ENCODE data around the gene CLEC1B.
"Not testable (repeated sequence)": the region's sequence is repeated elsewhere in the genome, so short reads cannot be mapped to it uniquely, and the experiment has no call there.

CLEC1B gene

GRCh38 chr12:10027721-10028120 lies 28.8 kb upstream of the CLEC1B start:
- peak; percentile 80 for DNase-seq (ENCODE audit: low read depth)
- no peak overlapping the region for H3K4me3 ChIP-seq (ENCODE audit: low read length)
- no peak for TF ChIP-seq CTCF (conservative IDR thresholded peaks at IDR 0.05; ENCODE audit: low read length)

- no peak for TF ChIP-seq CTCF (conservative IDR thresholded peaks at IDR 0.05; ENCODE audit: low read length)
- H3K4me3 ChIP-seq (ENCODE audit: low read length) = no peak overlapping the region
- peak; percentile 48 for DNase-seq (ENCODE audit: low read depth)
These were observed 28.4 kb upstream of the CLEC1B start for GRCh38 chr12:10027311-10027710.

- DNase-seq (ENCODE audit: low read depth); H3K4me3 ChIP-seq (ENCODE audit: low read length): not testable (repeated sequence)
These were observed 27.7 kb upstream of the CLEC1B start for GRCh38 chr12:10026666-10027065.

- no peak for DNase-seq (ENCODE audit: low read depth)
- no peak for TF ChIP-seq CTCF (conservative IDR thresholded peaks at IDR 0.05; ENCODE audit: low read length)
These were observed 26.3 kb upstream of the CLEC1B start for GRCh38 chr12:10025236-10025635.

GRCh38 chr12:10021342-10021741 lies 22.4 kb upstream of the CLEC1B start:
- TF ChIP-seq CTCF (conservative IDR thresholded peaks at IDR 0.05; ENCODE audit: low read length) = no peak

More at GRCh38 chr12:10025236-10025635, 26.3 kb upstream of the CLEC1B start:
- H3K4me3 ChIP-seq (ENCODE audit: low read length) = no peak overlapping the region

GRCh38 chr12:10018386-10018785 lies 19.5 kb upstream of the CLEC1B start:
- no peak for TF ChIP-seq CTCF (conservative IDR thresholded peaks at IDR 0.05; ENCODE audit: low read length)

More at GRCh38 chr12:10021342-10021741, 22.4 kb upstream of the CLEC1B start:
- no peak for DNase-seq (ENCODE audit: low read depth)
- H3K4me3 ChIP-seq (ENCODE audit: low read length) = no peak overlapping the region

GRCh38 chr12:10016881-10017280 lies 18.0 kb upstream of the CLEC1B start:
- no peak overlapping the region for H3K4me3 ChIP-seq (ENCODE audit: low read length)
- TF ChIP-seq CTCF (conservative IDR thresholded peaks at IDR 0.05; ENCODE audit: low read length) = no peak
- peak; percentile 18 for DNase-seq (ENCODE audit: low read depth)

More at GRCh38 chr12:10018386-10018785, 19.5 kb upstream of the CLEC1B start:
- no peak for DNase-seq (ENCODE audit: low read depth)
- H3K4me3 ChIP-seq (ENCODE audit: low read length) = no peak overlapping the region

GRCh38 chr12:10015450-10015849 lies 16.5 kb upstream of the CLEC1B start:
- no peak for TF ChIP-seq CTCF (conservative IDR thresholded peaks at IDR 0.05; ENCODE audit: low read length)
- no peak for DNase-seq (ENCODE audit: low read depth)
- H3K4me3 ChIP-seq (ENCODE audit: low read length) = no peak overlapping the region

All from AG10803 (cell line).